HG03558 (cell line): ENCODE results near the gene C1orf226.

Experiments
- ATAC-seq: cut with Tn5 transposase; IDR thresholded peaks from one replicate; pipeline ENCODE4 v1.9.1; 2021; ENCODE audit warnings: moderate number of reproducible peaks; ENCODE audit not compliant: unreplicated experiment; ENCODE audit errors: extremely low read depth

The C1orf226 gene

DNA sequence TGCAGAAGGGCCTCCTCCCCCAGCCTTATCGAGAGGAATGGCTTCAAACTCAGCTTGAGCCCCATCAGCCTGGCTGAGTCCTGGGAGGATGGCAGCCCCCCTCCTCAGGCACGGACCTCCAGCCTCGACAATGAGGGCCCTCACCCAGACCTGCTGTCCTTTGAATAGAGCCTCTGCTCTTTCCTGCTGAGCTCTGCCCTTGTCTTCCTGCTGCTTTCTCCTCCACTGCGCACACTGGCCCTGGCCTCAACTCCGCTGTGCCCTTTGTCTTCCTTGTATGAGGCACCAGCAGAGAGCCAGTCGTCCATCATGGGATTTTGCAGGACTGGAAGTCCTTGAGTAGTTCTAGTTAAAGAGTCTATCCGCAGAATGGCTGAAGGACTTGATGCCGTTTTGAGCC lies 2.0 kb downstream of the C1orf226 start:
- no peak for ATAC-seq

DNA sequence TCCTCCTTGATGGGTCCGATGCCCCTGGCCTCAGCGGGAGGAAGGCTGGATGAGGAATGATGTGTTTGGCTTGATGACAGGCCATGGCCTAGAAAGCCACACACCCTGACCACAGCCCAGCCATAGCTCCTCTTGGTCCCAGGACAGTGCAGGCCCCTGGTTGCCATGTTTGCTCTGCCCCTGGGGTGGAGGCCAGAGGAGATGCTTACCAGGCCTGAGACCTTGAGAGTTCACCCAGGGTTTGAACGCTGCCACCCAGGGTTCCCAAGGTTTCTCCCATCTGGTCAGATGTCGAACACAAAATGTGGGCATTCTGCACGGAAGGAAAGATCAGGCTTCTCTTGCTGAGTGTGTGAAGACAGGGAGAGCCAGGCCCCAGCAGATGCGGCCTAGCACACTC lies 2.6 kb downstream of the C1orf226 start:
- no peak for ATAC-seq

DNA sequence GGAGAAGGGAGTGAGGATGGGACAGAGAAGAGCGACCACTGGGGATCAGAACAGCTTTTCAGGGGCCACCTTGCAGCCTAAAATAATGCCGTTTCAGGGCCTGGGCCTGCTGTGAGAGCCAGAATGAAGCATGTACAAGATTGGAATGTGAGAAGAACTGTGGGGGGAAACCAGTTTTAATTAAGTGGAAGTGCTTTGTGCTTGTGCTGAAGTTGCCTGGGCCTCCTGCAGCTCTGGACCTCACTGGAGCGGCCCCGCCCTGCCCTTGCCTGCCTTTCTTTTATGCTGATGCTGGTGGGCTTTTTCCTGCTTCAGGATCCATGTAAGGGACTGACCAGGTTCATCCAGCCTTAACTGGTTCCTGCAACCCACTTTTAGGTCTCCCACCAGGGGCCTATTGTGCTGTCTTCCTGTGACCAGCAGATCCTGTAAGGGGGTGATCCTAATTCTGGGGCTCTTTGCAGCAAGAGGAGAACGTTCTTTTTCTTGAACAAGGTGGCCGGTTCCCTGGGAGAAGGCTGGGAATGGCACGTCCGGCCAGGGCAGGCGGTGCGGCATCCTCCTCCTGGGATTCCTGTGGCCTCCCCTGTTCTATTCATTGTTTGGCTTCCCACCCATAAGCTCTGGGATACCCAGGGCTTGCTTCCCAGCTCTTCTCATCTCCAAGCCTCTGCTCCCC lies 3.2 kb downstream of the C1orf226 start:
- ATAC-seq, result no peak

DNA sequence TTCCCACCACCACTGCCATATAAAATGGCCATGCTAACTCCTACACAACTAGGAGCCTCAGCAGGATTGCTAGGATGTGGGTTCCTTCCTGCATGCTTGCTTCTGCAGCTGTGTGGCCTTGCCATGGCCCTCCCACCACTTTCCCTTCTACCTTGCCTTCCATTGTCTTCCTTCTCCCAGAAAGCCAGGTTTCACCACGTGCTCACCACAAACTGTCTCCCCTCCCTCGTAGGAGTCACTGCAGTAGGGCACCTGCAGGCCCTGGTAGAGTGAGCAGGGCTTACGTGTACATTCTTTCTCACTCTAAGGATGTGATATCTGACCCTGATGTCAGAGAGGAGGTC lies 3.7 kb downstream of the C1orf226 start:
- no peak for ATAC-seq

DNA sequence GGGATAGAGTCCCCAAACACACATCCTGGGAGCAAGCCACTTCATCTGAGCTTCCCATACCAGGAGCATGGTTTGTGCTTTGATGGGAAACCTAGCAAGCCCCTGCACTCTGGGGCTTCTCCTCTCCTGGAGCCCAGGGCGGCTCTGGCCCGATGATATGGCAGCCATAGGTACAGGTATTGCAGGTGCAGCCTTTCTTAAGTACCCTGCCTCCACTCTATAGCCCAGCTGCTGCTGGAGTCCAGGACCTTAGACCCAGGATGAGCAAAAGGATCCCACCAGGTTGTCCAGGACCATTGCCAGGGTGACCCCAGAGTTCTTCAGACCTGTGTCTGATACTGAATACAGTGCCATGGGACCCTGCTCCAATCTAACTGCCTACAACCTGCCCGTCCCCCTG lies 4.2 kb downstream of the C1orf226 start:
- no peak for ATAC-seq

DNA sequence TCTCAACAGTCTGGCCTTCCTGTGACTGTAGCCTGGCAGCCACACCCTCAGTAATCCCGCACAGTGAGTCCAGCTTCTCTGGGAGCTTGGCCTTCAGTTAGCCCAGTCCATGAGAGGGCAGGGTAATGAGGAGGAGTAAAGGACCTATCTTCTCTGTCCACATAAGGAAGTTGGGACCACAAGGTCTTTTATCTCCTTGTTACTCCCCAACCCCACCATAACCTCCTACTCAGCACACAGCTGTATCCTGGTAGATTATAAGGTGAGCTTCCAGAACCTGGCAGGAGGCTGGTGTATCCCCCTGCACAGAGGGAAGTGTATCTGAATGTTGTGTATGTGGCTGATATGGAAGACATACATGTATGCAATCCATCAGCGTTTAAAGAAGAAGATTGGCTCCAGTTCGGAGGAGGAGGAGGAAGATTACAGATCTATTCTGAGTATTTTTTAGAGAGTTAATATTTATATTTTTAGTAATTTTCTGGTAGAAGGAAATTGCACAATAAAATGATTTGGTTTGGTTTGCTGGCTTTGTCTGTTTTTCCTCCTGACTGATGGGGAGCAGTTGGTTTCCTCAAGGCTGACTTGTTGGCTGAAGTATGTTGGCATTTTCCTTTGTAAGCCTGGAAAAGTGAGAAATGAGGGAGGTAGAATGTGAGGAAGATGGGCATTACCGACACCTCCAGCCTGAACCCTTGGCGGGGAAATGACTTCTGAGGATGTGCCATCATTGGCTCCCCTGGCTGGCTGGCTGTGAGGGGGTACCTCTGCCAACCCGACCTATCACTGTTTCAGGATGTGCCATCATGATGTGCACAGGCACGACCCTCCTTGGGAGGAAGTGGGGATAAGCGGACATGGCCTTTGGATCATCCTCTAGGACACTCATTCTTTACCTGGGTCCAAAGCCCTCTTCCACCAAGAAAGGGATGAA lies 5.0 kb downstream of the C1orf226 start:
- ATAC-seq, result no peak

DNA sequence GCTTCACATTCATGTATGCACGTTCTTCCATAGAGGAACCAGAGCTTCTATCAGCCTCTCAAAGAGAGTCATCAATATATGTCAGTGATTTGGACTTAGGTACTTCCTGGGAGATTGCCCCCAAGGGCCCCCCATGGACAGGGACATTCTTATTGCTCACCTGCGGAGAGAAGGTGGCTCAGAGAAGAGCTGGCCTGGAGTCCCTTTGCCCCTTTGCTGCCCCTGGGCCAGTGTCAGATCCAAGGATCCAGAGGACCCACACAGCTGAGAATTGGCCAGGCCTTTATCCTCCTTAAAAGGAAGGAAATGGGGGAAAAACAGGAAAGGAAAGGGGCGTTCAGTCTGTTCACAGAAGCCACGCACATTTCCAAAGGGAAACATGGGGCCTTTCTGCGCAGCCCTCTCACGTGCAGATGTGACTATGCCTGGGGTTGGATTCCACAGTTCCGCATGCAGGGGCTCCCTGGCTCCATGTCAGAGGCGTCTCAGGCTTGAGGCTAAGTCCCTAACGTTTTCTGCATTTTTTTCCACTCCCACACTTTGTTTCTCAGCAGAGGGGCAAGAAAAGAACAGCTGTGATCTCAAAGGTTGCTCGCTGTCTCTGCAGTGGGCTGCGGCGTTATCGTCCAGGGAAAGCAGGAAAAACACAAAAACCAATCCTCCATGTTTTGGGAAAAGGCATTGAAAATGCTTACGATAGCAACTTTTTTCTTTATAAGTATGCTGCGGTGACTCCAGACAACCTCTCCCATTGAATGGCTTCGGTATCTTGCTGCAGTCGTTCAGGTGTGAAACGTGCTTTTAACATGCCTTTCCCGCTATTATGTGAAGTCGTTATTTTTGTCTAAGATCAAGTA lies 5.9 kb downstream of the C1orf226 start:
- no peak for ATAC-seq

DNA sequence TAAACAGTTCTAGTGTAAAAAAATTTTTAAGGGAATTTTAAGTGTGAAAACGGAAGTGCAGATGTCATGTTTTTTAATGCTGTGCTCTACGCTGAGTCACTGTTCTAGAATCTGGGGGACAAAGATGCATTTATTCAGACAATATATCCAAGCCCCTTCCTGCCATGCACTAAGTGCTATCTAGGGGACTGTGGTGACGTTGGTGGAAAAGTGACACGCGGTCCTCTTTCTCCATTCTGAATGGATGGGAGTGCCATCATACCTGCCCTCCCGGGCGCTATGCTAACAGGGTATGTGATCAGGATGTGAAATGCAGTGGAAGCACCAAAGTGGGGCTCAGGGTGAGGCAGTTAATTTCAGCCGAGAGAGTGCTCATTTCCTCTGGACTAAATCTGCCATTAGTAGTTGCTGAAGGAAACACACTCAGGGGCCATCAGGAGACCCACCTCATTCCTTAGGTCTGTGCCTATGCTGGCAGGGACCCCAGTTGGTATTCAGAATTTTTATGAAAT lies 6.6 kb downstream of the C1orf226 start:
- no peak for ATAC-seq

DNA sequence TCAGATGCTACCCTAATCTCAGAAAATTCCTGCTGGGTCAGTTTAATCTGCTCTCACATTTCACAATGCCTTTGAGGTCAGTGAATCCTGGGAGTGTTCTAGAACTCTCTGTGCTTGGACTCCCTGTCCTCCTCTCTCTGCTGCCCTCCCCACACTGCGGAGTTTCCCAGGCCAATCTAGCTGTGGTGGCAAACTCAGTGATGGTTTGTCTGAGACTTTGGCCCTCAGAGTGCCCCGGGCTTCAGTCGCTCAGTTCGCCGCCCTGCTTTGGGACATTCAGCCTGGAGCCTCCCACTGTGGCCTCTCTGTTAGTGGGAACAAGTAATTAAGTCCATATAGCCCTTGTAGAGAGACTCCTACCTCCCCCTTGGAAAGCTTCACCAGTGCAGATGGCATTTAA lies 7.1 kb downstream of the C1orf226 start:
- no peak for ATAC-seq

DNA sequence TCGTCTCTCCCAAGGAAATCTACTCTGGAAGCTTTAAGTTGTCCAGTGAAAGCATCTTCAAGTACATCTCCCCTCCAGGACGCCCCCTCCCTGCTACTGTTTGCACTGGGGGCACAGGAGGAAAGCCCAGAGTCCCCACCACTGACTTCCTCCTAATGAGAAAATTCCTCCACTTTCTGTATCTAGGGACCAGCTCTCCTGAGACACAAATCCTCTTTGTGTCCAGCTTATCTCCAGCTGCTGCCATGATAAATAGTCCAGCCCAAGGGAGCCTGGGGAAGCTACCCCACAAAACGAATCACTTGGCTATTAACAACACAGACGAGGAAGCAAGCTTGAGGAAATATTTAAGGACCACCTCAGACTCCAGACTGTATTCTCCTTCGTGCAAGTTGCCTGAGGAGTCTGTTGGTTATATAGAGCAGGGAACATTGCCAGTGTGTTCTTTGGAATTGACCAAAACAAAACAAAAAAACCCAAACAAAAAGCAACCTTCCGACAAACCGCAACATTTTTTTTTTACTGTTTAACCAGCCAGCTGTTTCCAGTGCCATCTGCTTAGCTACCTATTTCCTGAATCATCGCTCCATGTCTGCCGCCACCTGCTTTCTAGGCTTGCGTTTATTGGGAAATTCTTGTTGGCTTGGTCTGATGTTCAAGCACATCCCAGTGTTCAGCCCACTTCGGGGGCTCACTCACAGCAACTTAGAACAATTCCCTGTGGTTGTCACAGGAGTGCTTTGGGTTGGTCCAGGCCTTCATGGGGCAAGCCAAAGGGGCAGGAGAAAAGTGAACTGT lies 7.7 kb downstream of the C1orf226 start:
- no peak for ATAC-seq

DNA sequence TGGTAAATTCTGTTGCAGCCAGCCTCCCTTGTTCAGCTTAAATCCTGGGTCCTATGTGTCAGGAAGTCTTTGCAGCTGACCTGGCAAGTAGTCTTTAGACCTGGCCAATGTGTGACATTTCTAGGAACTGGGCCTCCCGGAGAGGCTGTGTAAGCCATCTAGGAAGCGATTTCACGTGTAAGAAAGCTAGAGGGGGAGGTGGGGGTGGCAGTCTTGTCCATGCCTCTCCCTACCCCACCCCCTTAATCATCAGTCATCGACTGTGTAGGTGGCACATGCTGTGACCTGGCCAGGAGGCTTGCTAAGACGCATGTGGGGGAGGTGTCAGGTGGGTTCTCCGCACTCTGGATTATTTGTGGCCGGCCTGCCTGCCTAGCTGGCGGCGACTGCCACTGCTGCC lies 8.4 kb downstream of the C1orf226 start:
- no peak for ATAC-seq

DNA sequence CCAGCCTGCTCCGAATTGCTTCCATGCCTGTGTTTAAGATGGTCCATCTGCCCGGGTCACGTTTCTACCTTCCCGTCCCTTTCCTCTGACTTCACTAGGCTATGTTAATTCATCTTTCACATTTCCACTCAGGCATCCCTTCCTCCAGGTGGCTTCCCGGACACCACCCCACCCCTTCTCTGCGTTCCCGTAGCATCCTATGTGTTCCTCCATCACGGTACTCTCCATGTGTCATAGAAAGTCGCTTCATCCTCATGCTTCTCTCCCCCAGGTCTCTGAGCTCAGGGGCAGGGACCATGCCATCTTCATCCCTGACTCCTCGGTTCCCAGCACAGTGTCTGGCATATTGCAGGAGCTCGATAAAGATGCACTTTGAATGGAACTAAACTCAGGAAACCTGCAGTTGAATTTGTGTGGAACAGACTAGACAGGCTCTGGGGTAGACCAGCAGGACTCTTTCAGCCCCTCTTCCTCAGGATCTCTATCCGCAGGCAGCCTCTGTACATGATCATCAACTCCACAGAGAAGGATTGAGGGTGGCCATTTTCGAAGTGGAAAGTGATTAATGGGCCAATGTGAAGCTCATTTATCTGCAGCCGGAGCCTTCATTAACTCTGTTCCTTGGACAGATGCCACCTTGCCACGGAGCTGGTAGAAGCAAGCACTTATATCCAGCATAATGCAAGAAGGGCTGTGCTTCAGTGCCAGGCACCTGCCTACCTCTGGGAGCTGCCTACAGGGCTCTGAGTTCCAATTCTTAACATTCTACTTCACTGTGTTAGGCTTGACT lies 9.1 kb downstream of the C1orf226 start:
- ATAC-seq, result no peak

DNA sequence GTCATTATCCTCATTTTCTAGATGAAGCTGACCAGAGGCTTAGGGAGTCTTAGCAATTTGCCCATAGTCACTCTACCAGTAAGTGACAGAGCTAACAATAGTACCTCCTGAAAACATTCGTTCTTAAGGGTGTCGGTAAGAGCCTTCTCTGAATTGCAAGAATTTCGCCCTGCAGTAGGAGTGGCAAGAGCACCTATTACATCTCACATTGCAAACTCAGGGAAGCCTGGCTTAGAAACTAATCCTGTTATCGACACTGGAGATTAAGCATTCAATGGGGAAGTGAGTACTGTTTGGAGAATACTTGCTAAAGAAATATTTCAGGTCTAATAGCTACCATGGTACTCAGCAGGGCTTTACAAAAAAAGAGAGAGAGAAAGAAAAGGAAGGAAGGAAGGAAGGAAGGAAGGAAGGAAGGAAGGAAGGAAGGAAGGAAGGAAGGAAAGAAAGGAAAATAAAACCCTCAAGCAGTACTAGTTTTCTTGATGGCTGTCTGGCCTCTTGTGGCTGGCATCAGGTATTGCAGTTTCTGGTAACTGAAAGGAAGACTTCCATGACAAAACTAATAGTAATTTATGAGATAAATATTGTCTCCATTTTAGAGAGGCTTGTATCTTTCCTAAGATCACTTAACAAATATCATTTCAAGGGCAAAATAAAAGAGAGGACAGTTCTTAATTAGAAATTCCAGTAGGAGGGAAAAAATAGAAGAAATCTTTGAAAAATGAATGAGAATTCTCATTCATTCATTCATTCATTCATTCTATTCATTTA lies 10.4 kb downstream of the C1orf226 start:
- no peak for ATAC-seq

DNA sequence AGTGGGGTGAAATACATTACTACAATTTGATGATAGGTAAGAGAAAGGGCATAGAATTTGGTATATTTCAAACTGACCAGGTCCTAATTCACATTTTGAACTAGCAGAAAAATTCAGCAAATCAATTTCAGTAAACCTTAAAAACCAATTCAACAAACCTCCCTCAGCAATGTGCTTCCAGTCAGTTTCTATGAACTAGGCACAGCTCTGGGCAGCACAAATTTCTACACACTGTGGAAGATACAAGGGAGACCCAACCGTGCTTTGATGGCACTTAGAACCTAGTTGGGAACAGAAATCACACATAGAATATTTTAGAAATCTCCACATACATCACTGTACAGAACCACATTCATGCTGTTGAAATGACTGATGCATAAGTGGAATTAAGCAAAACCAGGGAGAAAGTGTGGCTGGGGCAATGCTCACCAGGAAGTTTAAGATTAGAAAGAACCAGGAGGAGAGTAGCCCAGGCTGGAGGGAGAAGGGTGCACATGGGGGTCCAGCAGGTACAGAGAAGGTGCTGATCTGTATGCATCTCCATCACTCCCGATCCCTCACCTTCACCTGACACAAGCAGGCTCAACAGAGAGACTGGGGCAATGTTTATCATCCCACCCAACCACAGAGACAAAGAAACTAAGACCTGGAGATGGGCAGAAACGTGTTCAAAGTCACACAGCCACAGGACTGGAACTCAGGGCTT lies 14.8 kb downstream of the C1orf226 start:
- ATAC-seq, result no peak

DNA sequence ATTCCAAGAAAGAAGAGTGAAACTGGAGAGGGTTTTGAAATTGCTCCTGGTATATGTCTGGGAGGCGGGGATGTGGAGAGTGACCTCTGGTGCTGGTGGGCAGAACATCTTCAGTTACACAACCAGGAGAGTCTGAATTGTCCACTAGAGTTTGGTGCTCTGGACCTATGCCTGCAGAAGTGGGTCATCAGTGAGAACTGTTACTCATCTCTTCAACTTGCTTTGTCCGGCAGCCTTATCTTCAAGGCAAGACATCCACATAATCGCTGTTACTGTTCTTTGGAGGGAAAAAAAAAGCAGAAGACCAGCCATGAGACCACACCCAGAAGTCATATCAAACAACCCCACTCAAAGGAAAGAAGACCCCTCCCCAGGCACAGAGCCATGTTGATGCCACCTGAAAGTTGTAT lies 15.5 kb downstream of the C1orf226 start:
- no peak for ATAC-seq

DNA sequence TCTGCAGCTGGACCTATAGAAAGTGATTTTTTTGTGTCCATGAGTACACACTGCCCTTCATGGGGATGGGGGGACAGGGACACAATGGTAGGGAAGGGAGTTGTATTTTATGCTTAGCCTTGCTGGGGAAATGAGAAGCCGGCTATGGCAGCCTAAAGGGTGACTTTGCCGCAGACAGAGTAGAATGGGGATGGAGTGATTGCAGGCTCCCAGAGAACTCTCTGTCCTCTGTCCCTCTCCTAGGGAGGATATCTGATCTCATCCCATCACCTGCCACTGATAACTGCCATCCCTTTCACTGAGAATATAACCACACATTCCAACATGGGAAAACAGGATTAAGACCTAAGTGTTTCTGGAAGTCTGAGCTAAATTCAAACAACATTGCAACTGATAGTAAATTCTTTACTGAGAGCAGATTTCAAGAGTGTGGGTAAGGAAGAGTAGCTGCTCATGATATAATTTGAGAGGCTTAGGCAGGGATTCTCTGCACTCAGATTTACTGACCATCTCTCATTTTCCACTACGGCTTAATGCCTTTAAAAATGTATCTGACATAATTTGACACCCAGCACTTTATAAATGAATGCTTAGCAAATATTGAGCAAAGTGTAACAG lies 16.5 kb downstream of the C1orf226 start:
- no peak for ATAC-seq

DNA sequence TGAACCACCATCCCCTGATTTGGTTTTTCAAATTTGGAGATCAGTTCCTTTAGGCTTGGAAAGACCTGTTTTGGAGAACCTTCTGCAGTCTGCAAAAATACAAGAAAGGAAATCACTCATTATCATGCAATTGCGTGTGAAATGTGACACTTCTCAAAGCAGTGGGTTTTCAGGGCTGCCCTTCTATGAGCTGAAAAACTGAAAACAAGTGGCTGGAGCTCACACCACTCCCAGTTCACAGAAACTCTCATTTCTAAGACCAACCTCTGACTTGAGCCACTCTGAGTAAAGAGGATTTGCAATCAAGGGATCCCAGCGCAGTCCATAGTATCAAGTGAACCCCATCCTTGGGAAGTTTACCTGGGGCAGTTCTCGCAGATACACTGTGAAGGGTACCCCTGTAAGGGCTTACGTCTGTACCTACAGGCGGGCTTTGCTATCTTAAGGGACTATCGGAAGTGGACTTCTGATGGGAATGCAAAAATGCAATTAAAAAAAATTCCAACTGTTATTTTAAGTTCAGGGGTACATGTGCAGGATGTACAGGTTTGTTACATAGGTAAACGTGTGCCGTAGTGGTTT lies 17.6 kb downstream of the C1orf226 start:
- no peak for ATAC-seq
